Common myeloid progenitor, CD34-positive (primary cell): Measurements from ENCODE around the gene CD99.

ENCODE experiments used
- CTCF ChIA-PET: fragments of 350-600 bp; sonication (Branson Sonifier 250); formaldehyde crosslinking; loops from one replicate; lab custom pipeline; 2021; ENCODE audit warnings: antibody characterized with exemption; lab: Charles Lee
- POLR2A ChIA-PET: fragments of 350-600 bp; sonication (Branson Sonifier 250); formaldehyde crosslinking; loops from one replicate; lab custom pipeline; 2021; ENCODE audit warnings: antibody characterized with exemption; lab: Charles Lee
- DNase-seq, 3 donors: peaks; one replicate each; pipeline versions ENCODE4 v3.0.0 to v3.0.0-alpha.2; 2013
- H3K27ac ChIP-seq, 2 experiments: 1 replicate in 1 of 2; 2 replicates in 1 of 2; pipeline ENCODE4 v1.7.0; 2013; ENCODE audit warnings: inconsistent platforms in 2 of 2, low read length in 2 of 2, mild to moderate bottlenecking in 2 of 2, low read depth in 1 of 2, moderate library complexity in 1 of 2; ENCODE audit not compliant: severe bottlenecking in 2 of 2, insufficient read depth in 1 of 2, poor library complexity in 1 of 2
- H3K27me3 ChIP-seq, 5 experiments: replicated peaks in 2 of 5; 1 replicate in 3 of 5; 2 replicates in 2 of 5; pipeline versions ENCODE4 v1.6.1 to v1.7.0; 2013; ENCODE audit warnings: low read length in 4 of 5, mild to moderate bottlenecking in 2 of 5, moderate library complexity in 2 of 5, inconsistent platforms in 1 of 5; ENCODE audit not compliant: insufficient read depth in 5 of 5, control insufficient read depth in 4 of 5
- H3K36me3 ChIP-seq, 4 experiments: 1 replicate in 2 of 4; 2 replicates in 2 of 4; pipeline versions ENCODE4 v1.6.1 to v1.7.0; 2013; ENCODE audit warnings: low read length in 3 of 4, control low read depth in 1 of 4, mild to moderate bottlenecking in 1 of 4; ENCODE audit not compliant: control insufficient read depth in 4 of 4, insufficient read depth in 4 of 4
- H3K4me1 ChIP-seq, 4 experiments: 1 replicate in 3 of 4; 2 replicates in 1 of 4; pipeline versions ENCODE4 v1.6.1 to v1.7.1; 2013; ENCODE audit warnings: low read length in 3 of 4, mild to moderate bottlenecking in 3 of 4, control low read depth in 1 of 4, inconsistent platforms in 1 of 4, moderate library complexity in 1 of 4; ENCODE audit not compliant: control insufficient read depth in 4 of 4, insufficient read depth in 4 of 4; ENCODE audit errors: control extremely low read depth in 1 of 4
- H3K4me3 ChIP-seq, 7 experiments: 1 replicate in 4 of 7; 2 replicates in 3 of 7; pipeline versions ENCODE4 v1.5.1 to v1.7.0; 2013; ENCODE audit warnings: mild to moderate bottlenecking in 7 of 7, low read length in 6 of 7, moderate library complexity in 6 of 7, inconsistent platforms in 2 of 7, low read depth in 2 of 7, control low read depth in 1 of 7; ENCODE audit not compliant: insufficient read depth in 4 of 7, control insufficient read depth in 1 of 7; ENCODE audit errors: extremely low read depth in 1 of 7
- H3K9me3 ChIP-seq, 5 experiments: 1 replicate in 4 of 5; 2 replicates in 1 of 5; pipeline versions ENCODE4 v1.6.1 to v1.7.1; 2013; ENCODE audit warnings: low read length in 4 of 5, mild to moderate bottlenecking in 2 of 5, inconsistent platforms in 1 of 5, low read depth in 1 of 5, moderate library complexity in 1 of 5; ENCODE audit not compliant: control insufficient read depth in 4 of 5, insufficient read depth in 2 of 5; ENCODE audit errors: control extremely low read depth in 1 of 5
- WGBS: methylation state at CpG from one replicate; pipeline ENCODE4 v1.1.5; 2013; ENCODE audit not compliant: insufficient coverage; 5-methylcytosine and 5-hydroxymethylcytosine counted together

Gene CD99

GRCh38 chrX:2693113-2694002, 2.3 kb downstream of the CD99 start:
- H3K4me3 ChIP-seq = peak overlapping the region; percentile 87 to 97 (median 95)
- WGBS = 93% methylated on average over 7 of the region's 15 CpGs
- no peak for DNase-seq
- peak overlapping the region in 1 of 2 experiments; percentile 89 for H3K27ac ChIP-seq
- no peaks in the 10 kb centered on the region for H3K27me3 ChIP-seq
- no peaks in the 10 kb centered on the region for H3K9me3 ChIP-seq
- H3K4me1 ChIP-seq = peaks cover 31 to 69% (median 65%) of the 10 kb centered on the region in 4 experiments
- H3K36me3 ChIP-seq = peaks cover 0 to 7% (median 2%) of the 10 kb centered on the region in 4 experiments
- ChIA-PET POLR2A (no interaction called here), CTCF (no interaction called here)

DNA sequence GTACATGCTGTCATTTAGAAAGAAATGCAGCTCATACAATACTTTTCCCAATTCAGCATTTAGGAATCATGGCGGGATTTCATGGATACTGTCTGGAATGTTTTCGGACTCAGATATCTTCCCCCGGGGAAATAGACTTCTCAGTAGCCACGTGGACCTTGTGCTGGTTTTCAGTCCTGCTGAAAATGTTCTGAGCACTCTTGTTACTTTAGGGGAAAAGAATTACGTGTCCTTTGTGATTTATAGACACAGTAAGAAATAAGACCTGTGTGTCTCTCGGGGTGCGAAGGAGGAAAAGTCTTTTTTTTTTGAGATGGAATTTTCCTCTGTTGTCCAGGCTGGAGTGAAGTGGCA, 3.8 kb downstream of the CD99 start:
- no peak overlapping the region for H3K27ac ChIP-seq
- CTCF ChIA-PET = no interaction called here
- 82% methylated on average over 6 of the region's 7 CpGs for WGBS
- POLR2A ChIA-PET = no interaction called here
- peaks cover 31 to 83% (median 80%) of the 10 kb centered on the region in 4 experiments for H3K4me1 ChIP-seq
- H3K9me3 ChIP-seq = no peaks in the 10 kb centered on the region
- DNase-seq = no peak
- no peaks in the 10 kb centered on the region for H3K27me3 ChIP-seq
- peaks cover 0 to 12% (median 4%) of the 10 kb centered on the region in 4 experiments for H3K36me3 ChIP-seq
- peak overlapping the region in 4 of 7 experiments; percentile 9 to 97 (median 16) for H3K4me3 ChIP-seq

- Histone ChIP-seq H3K27ac (peak overlapping the region; percentile 65 to 75), H3K36me3 (peaks cover 0 to 23% (median 10%) of the 10 kb centered on the region in 4 experiments), H3K9me3 (no peaks in the 10 kb centered on the region), H3K4me1 (peaks cover 34 to 95% (median 84%) of the 10 kb centered on the region in 4 experiments), H3K27me3 (no peaks in the 10 kb centered on the region), H3K4me3 (peak overlapping the region in 5 of 7 experiments; percentile 2 to 56 (median 29))
- peak; percentile 96 to 99 (median 98) for DNase-seq
- ChIA-PET POLR2A (no interaction called here), CTCF (no interaction called here)
- WGBS = 0% methylated on average over 3 of the region's 8 CpGs
These were observed 5.7 kb downstream of the CD99 start for GRCh38 chrX:2696698-2697215.

GRCh38 chrX:2697306-2697705, 6.2 kb downstream of the CD99 start:
- no peak for DNase-seq
- POLR2A ChIA-PET = no interaction called here
- peak overlapping the region; percentile 65 to 75 for H3K27ac ChIP-seq

GRCh38 chrX:2697741-2698299, 6.7 kb downstream of the CD99 start:
- Histone ChIP-seq H3K4me3 (peak overlapping the region in 5 of 7 experiments; percentile 5 to 56 (median 29)), H3K4me1 (peaks cover 34 to 96% (median 85%) of the 10 kb centered on the region in 4 experiments), H3K36me3 (peaks cover 0 to 23% (median 10%) of the 10 kb centered on the region in 4 experiments), H3K27ac (peak overlapping the region in 1 of 2 experiments; percentile 75), H3K27me3 (no peaks in the 10 kb centered on the region), H3K9me3 (no peaks in the 10 kb centered on the region)
- ChIA-PET CTCF (no interaction called here), POLR2A (no interaction called here)
- DNase-seq = peak in 2 of 3 donors; percentile 63
- 62% methylated on average over 6 of the region's 9 CpGs for WGBS

More at GRCh38 chrX:2697306-2697705, 6.2 kb downstream of the CD99 start:
- H3K36me3 ChIP-seq = peaks cover 0 to 23% (median 10%) of the 10 kb centered on the region in 4 experiments
- H3K4me1 ChIP-seq = peaks cover 34 to 96% (median 87%) of the 10 kb centered on the region in 4 experiments
- H3K27me3 ChIP-seq = no peaks in the 10 kb centered on the region
- peak overlapping the region in 6 of 7 experiments; percentile 2 to 56 (median 29) for H3K4me3 ChIP-seq
- H3K9me3 ChIP-seq = no peaks in the 10 kb centered on the region
- WGBS = 57% methylated on average over 7 of the region's 7 CpGs
- CTCF ChIA-PET = no interaction called here

- ChIA-PET POLR2A (no interaction called here), CTCF (no interaction called here)
- H3K36me3 ChIP-seq = peaks cover 0 to 19% (median 9%) of the 10 kb centered on the region in 4 experiments
- no peaks in the 10 kb centered on the region for H3K27me3 ChIP-seq
- H3K27ac ChIP-seq = no peak overlapping the region
- peaks cover 29 to 96% (median 85%) of the 10 kb centered on the region in 4 experiments for H3K4me1 ChIP-seq
- DNase-seq = no peak
- peak overlapping the region in 1 of 7 experiments; percentile 35 for H3K4me3 ChIP-seq
- WGBS = 100% methylated on average over 2 of the region's 5 CpGs
- H3K9me3 ChIP-seq = no peaks in the 10 kb centered on the region
These were observed 7.5 kb downstream of the CD99 start for GRCh38 chrX:2698604-2699003.
